ENCODE results near the gene GNG14.
"Not testable (repeated sequence)": the region's sequence is repeated elsewhere in the genome, so short reads cannot be mapped to it uniquely, and the experiment has no call there.

GNG14 gene

GRCh38 chr19:12723381-12723640 lies 35.5 kb downstream of the GNG14 start:
- H3K4me3 ChIP-seq (replicated peaks; ENCODE audit: insufficient read depth, low read length): peak overlapping the region; percentile 88
- TF ChIP-seq, protein P1, sequence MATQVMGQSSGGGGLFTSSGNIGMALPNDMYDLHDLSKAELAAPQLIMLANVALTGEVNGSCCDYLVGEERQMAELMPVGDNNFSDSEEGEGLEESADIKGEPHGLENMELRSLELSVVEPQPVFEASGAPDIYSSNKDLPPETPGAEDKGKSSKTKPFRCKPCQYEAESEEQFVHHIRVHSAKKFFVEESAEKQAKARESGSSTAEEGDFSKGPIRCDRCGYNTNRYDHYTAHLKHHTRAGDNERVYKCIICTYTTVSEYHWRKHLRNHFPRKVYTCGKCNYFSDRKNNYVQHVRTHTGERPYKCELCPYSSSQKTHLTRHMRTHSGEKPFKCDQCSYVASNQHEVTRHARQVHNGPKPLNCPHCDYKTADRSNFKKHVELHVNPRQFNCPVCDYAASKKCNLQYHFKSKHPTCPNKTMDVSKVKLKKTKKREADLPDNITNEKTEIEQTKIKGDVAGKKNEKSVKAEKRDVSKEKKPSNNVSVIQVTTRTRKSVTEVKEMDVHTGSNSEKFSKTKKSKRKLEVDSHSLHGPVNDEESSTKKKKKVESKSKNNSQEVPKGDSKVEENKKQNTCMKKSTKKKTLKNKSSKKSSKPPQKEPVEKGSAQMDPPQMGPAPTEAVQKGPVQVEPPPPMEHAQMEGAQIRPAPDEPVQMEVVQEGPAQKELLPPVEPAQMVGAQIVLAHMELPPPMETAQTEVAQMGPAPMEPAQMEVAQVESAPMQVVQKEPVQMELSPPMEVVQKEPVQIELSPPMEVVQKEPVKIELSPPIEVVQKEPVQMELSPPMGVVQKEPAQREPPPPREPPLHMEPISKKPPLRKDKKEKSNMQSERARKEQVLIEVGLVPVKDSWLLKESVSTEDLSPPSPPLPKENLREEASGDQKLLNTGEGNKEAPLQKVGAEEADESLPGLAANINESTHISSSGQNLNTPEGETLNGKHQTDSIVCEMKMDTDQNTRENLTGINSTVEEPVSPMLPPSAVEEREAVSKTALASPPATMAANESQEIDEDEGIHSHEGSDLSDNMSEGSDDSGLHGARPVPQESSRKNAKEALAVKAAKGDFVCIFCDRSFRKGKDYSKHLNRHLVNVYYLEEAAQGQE (IDR thresholded peaks at IDR 0.05; ENCODE audit: insufficient replicate concordance, low read depth): no peak
- TF ChIP-seq SPI1 (IDR thresholded peaks at IDR 0.05; ENCODE audit: borderline replicate concordance, low read depth) (no peak), POLR2AphosphoS5 (IDR thresholded peaks at IDR 0.05; ENCODE audit: low read depth) (no peak)
- TF ChIP-seq, protein P2, sequence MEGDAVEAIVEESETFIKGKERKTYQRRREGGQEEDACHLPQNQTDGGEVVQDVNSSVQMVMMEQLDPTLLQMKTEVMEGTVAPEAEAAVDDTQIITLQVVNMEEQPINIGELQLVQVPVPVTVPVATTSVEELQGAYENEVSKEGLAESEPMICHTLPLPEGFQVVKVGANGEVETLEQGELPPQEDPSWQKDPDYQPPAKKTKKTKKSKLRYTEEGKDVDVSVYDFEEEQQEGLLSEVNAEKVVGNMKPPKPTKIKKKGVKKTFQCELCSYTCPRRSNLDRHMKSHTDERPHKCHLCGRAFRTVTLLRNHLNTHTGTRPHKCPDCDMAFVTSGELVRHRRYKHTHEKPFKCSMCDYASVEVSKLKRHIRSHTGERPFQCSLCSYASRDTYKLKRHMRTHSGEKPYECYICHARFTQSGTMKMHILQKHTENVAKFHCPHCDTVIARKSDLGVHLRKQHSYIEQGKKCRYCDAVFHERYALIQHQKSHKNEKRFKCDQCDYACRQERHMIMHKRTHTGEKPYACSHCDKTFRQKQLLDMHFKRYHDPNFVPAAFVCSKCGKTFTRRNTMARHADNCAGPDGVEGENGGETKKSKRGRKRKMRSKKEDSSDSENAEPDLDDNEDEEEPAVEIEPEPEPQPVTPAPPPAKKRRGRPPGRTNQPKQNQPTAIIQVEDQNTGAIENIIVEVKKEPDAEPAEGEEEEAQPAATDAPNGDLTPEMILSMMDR (IDR thresholded peaks at IDR 0.05; ENCODE audit: insufficient read depth, low read length): no peak
- peak overlapping the region; percentile 93 for H3K27ac ChIP-seq (replicated peaks)
- DNase-seq (ENCODE audit: low read depth in 1 of 2, low spot score in 1 of 2): peak in 1 of 2 experiments; percentile 21
- H3K27me3 ChIP-seq (ENCODE audit: insufficient read depth, poor library complexity, severe bottlenecking): no peaks in the 10 kb centered on the region

- Histone ChIP-seq H3K27me3 (ENCODE audit: insufficient read depth, poor library complexity, severe bottlenecking) (no peaks in the 10 kb centered on the region), H3K4me3 (replicated peaks; ENCODE audit: insufficient read depth, low read length) (peak within 1 kb of the TSS; percentile 88), H3K27ac (replicated peaks) (peak within 1 kb of the TSS; percentile 93)
- TF ChIP-seq, protein P1 (IDR thresholded peaks at IDR 0.05; ENCODE audit: insufficient replicate concordance, low read depth): no peak
- TF ChIP-seq POLR2AphosphoS5 (IDR thresholded peaks at IDR 0.05; ENCODE audit: low read depth): peak; percentile 72
- peak; percentile 76 to 86 for DNase-seq (ENCODE audit: low read depth in 1 of 2, low spot score in 1 of 2)
Measured at GRCh38 chr19:12723641-12724426, 36.0 kb downstream of the GNG14 start, which contains the start of gene TNPO2. TSS of gene TNPO2 (minus strand) at chr19:12723932. CDS start at chr19:12720977, 2,955 bp downstream.

- H3K27me3 ChIP-seq (ENCODE audit: insufficient read depth, poor library complexity, severe bottlenecking); H3K27ac ChIP-seq (replicated peaks); DNase-seq (ENCODE audit: low read depth in 1 of 2, low spot score in 1 of 2); H3K4me3 ChIP-seq (replicated peaks; ENCODE audit: insufficient read depth, low read length): not testable (repeated sequence)
Measured at GRCh38 chr19:12725612-12726011, 37.8 kb downstream of the GNG14 start.

DNA sequence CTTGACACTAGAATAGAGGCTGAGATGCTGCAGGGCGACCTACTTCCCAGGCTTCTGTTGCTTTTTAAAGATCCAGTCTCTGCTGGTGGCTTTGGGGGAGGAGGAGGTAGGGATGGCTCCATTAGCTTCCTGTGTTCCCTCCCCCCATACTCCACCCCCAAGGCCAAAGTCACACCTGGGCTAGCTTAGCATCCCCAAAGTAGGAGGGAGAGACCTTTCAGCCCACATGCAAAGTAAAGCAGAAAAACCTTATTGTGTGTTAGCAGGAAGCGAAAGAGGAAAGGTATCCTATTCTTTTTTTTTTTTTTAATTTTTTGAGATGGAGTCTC lies 39.2 kb downstream of the GNG14 start:
- TF ChIP-seq GABPA (IDR thresholded peaks at IDR 0.05; ENCODE audit: low read depth) (no peak), SPI1 (IDR thresholded peaks at IDR 0.05; ENCODE audit: borderline replicate concordance, low read depth) (no peak), POLR2AphosphoS5 (IDR thresholded peaks at IDR 0.05; ENCODE audit: low read depth) (no peak)
- TF ChIP-seq, protein P1 (IDR thresholded peaks at IDR 0.05; ENCODE audit: insufficient replicate concordance, low read depth): no peak
- TF ChIP-seq, protein P2 (IDR thresholded peaks at IDR 0.05; ENCODE audit: insufficient read depth, low read length): no peak
- no peak for DNase-seq (ENCODE audit: low read depth in 1 of 2, low spot score in 1 of 2)
- no peak overlapping the region for H3K4me3 ChIP-seq (replicated peaks; ENCODE audit: insufficient read depth, low read length)
- no peak overlapping the region for H3K27ac ChIP-seq (replicated peaks)
- no peaks in the 10 kb centered on the region for H3K27me3 ChIP-seq (ENCODE audit: insufficient read depth, poor library complexity, severe bottlenecking)

Data from HL-60 (cell line).